SK-N-SH (cell line): ENCODE results near the gene ACSS2. TPM values are rescaled to one million over a fixed set of nuclear protein-coding genes. Genes with fewer than 3 reads are reported as not detected.

ENCODE experiments used
- CTCF ChIA-PET: fragments of 300-600, 350-600 bp; formaldehyde crosslinking; extraction: SDS; loops from one replicate; lab custom pipeline; 2021; lab: Yijun Ruan, JAX
- POLR2A ChIA-PET: fragments of 350-600 bp; sonication (Branson Sonifier 250); formaldehyde crosslinking; extraction: SDS; loops from one replicate; lab custom pipeline; 2020; ENCODE audit warnings: antibody characterized with exemption, inconsistent platforms; lab: Yijun Ruan, JAX
- DNase-seq: peaks from one replicate; pipeline ENCODE4 v3.0.0; 2012
- H2AFZ ChIP-seq: fragments of 200-600 bp; sonication (generic); 2 replicates; pipeline ENCODE4 v1.8.1; 2016; ENCODE audit warnings: antibody characterized with exemption, mild to moderate bottlenecking, low read depth
- H3F3A ChIP-seq: fragments of 200-600 bp; sonication (generic); replicated peaks from 2 replicates; pipeline ENCODE3; 2016; ENCODE audit warnings: antibody characterized with exemption, mild to moderate bottlenecking; ENCODE audit not compliant: insufficient read depth
- H3K27ac ChIP-seq, 2 experiments: fragments of 200-500 bp in 1 of 2; fragments of 200-600 bp in 1 of 2; sonication (Bioruptor generic) in 1 of 2; sonication (generic), shearing (Covaris generic) in 1 of 2; 2 replicates each; pipeline versions ENCODE4 v1.5.1 to v1.6.1; 2014 to 2016; ENCODE audit warnings: low read depth in 2 of 2, inconsistent platforms in 1 of 2, low read length in 1 of 2, mild to moderate bottlenecking in 1 of 2, mixed read lengths in 1 of 2
- H3K27me3 ChIP-seq: fragments of 200-600 bp; sonication (generic), shearing (Covaris generic); 2 replicates; pipeline ENCODE4 v1.6.1; 2016; ENCODE audit warnings: mixed run types; ENCODE audit not compliant: insufficient read depth
- H3K36me3 ChIP-seq, 2 experiments: fragments of 200-500 bp in 1 of 2; fragments of 200-600 bp in 1 of 2; sonication (Bioruptor generic) in 1 of 2; sonication (generic) in 1 of 2; replicated peaks in 1 of 2; 2 replicates each; pipeline versions ENCODE3 to v1.5.1; 2014 to 2016; ENCODE audit warnings: low read length in 1 of 2, mild to moderate bottlenecking in 1 of 2; ENCODE audit not compliant: insufficient read depth in 2 of 2, control insufficient read depth in 1 of 2
- H3K4me1 ChIP-seq, 2 experiments: fragments of 200-500 bp in 1 of 2; fragments of 200-600 bp in 1 of 2; sonication (Bioruptor generic) in 1 of 2; sonication (generic), shearing (Covaris generic) in 1 of 2; 2 replicates each; pipeline versions ENCODE4 v1.5.1 to v1.6.1; 2014 to 2016; ENCODE audit warnings: low read depth in 1 of 2, low read length in 1 of 2, mixed run types in 1 of 2; ENCODE audit not compliant: insufficient read depth in 2 of 2, control insufficient read depth in 1 of 2
- H3K4me2 ChIP-seq: fragments of 200-600 bp; sonication (generic), shearing (Covaris generic); 2 replicates; pipeline ENCODE4 v1.6.1; 2017; ENCODE audit warnings: mixed run types
- H3K4me3 ChIP-seq, 2 experiments: fragments of 200-500 bp in 1 of 2; fragments of 200-600 bp in 1 of 2; sonication (Bioruptor generic) in 1 of 2; sonication (generic), shearing (Covaris generic) in 1 of 2; 2 replicates each; pipeline versions ENCODE4 v1.5.1 to v1.8.1; 2014 to 2016; ENCODE audit warnings: low read depth in 2 of 2, inconsistent platforms in 1 of 2, low read length in 1 of 2, mild to moderate bottlenecking in 1 of 2, mixed read lengths in 1 of 2, moderate library complexity in 1 of 2
- H3K79me2 ChIP-seq: fragments of 200-600 bp; sonication (generic); 2 replicates; pipeline ENCODE4 v1.8.1; 2017; ENCODE audit warnings: mild to moderate bottlenecking; ENCODE audit not compliant: insufficient read depth
- H3K9ac ChIP-seq: fragments of 200-600 bp; sonication (generic); 2 replicates; pipeline ENCODE4 v1.6.1; 2017; ENCODE audit warnings: mixed run types
- H3K9me2 ChIP-seq: fragments of 200-600 bp; sonication (generic); 2 replicates; pipeline ENCODE4 v1.6.1; 2017; ENCODE audit warnings: mixed run types
- H3K9me3 ChIP-seq: fragments of 200-600 bp; sonication (generic); 2 replicates; pipeline ENCODE4 v1.6.1; 2017; ENCODE audit warnings: mixed run types, mild to moderate bottlenecking, moderate library complexity
- H4K20me1 ChIP-seq: fragments of 200-600 bp; sonication (generic); 2 replicates; pipeline ENCODE4 v1.6.1; 2017; ENCODE audit warnings: mild to moderate bottlenecking, mixed run types; ENCODE audit not compliant: insufficient read depth
- CHD2 ChIP-seq: fragments of 150-350 bp; IDR thresholded peaks from 2 replicates; pipeline ENCODE4 v1.6.1; 2018; ENCODE audit warnings: low read length; ENCODE audit not compliant: partially characterized antibody
- EP300 ChIP-seq, 2 experiments: IDR thresholded peaks; 2 replicates each; pipeline versions ENCODE4 v1.4.0 to v1.6.1; 2012; ENCODE audit warnings: borderline replicate concordance in 1 of 2, low read depth in 1 of 2, low read length in 1 of 2
- EZH2phosphoT487 ChIP-seq: fragments of 200-600 bp; sonication (generic); IDR thresholded peaks from 2 replicates; pipeline ENCODE4 v1.6.1; 2017; ENCODE audit warnings: low read depth, mixed run types, mild to moderate bottlenecking, antibody characterized with exemption, moderate library complexity, borderline replicate concordance
- FOXM1 ChIP-seq: IDR thresholded peaks from 2 replicates; pipeline ENCODE4 v1.4.0; 2012; ENCODE audit warnings: low read depth, mild to moderate bottlenecking
- GABPA ChIP-seq: IDR thresholded peaks from 2 replicates; pipeline ENCODE4 v1.4.0; 2012; ENCODE audit warnings: low read depth, mild to moderate bottlenecking
- JUND ChIP-seq: IDR thresholded peaks from 2 replicates; pipeline ENCODE4 v1.4.0; 2012
- RCOR1 ChIP-seq: fragments of 150-350 bp; IDR thresholded peaks from 2 replicates; pipeline ENCODE4 v1.6.1; 2017; ENCODE audit warnings: antibody characterized with exemption, low read length
- RFX5 ChIP-seq: IDR thresholded peaks from 2 replicates; pipeline ENCODE4 v1.6.1; 2012; ENCODE audit warnings: mild to moderate bottlenecking, improper control_type of control experiment, low read length
- SIN3A ChIP-seq: IDR thresholded peaks from 2 replicates; pipeline ENCODE4 v1.6.1; 2012; ENCODE audit warnings: low read depth, mild to moderate bottlenecking, low read length, moderate library complexity, borderline replicate concordance
- SMC3 ChIP-seq: IDR thresholded peaks from 2 replicates; pipeline ENCODE4 v1.6.1; 2012; ENCODE audit warnings: low read depth, low read length, improper control_type of control experiment
- WGBS: methylation state at CpG from one replicate; pipeline ENCODE4 v1.1.6; 2017; ENCODE audit warnings: low lambda C conversion rate; 5-methylcytosine and 5-hydroxymethylcytosine counted together
- polyA plus RNA-seq, 3 experiments: library from polyadenylated mRNA; depleted of rRNA; stranded (reverse); fragments of >200 nt; gene quantifications; 2 replicates each; pipeline ENCODE4 v1.2.3, GENCODE V29; 2012
- TF ChIP-seq, protein P1 (sequence below): IDR thresholded peaks from 2 replicates; pipeline ENCODE4 v1.4.0; 2012; ENCODE audit warnings: low read depth, borderline replicate concordance
- TF ChIP-seq, protein P2 (sequence below): IDR thresholded peaks from 2 replicates; pipeline ENCODE4 v1.4.0; 2012; ENCODE audit warnings: low read depth
- TF ChIP-seq, protein P3 (sequence below): fragments of 150-350 bp; IDR thresholded peaks from 2 replicates; pipeline ENCODE4 v1.6.1; 2017; ENCODE audit warnings: antibody characterized with exemption, low read length, low read depth, borderline replicate concordance

The ACSS2 gene
- polyA plus RNA-seq, 1 of the 3 experiments (the other 2 are of a cell fraction): 25.5 TPM

DNA sequence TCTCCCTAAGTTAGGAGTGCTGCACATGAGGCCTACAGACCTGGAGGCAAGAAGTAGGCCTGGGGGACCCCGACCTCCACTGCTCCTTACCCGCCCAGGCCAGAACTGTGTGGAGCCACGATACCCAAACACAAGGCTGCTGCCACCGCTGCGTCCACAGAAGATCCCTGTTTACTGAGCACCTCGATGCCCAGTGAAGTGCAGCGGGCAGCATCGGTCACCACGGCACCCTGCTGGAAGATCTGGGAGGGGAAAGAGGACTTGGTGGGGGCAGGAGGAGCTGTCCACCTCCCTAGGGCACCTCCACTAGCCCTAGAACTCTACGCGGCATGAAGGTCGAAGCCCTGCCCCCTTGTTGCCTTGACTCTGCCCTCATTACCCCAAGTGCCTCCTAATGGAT lies 13.7 kb upstream of the ACSS2 start:
- Histone ChIP-seq H3K27me3 (no peaks in the 10 kb centered on the region), H3K27ac (no peak overlapping the region), H3K36me3 (peaks cover 8 to 25% of the 10 kb centered on the region in 2 experiments), H3K9ac (no peak overlapping the region), H3K9me2 (no peaks in the 10 kb centered on the region), H3F3A (no peaks in the 10 kb centered on the region), H4K20me1 (no peaks in the 10 kb centered on the region), H3K4me3 (no peak overlapping the region), H3K4me1 (no peaks in the 10 kb centered on the region), H2AFZ (no peak overlapping the region), H3K9me3 (no peaks in the 10 kb centered on the region), H3K79me2 (no peaks in the 10 kb centered on the region), H3K4me2 (no peak overlapping the region)
- 94% methylated on average over 11 of the region's 12 CpGs for WGBS
- ChIA-PET CTCF (interaction anchor here (1.2 to 2.2 kb wide), 2 partner anchors 10 to 94 kb away, joined by 4 to 7 read pairs; no protein-coding TSS in a partner anchor), POLR2A (no interaction called here)
- no peak for TF ChIP-seq FOXM1
- no peak for DNase-seq

DNA sequence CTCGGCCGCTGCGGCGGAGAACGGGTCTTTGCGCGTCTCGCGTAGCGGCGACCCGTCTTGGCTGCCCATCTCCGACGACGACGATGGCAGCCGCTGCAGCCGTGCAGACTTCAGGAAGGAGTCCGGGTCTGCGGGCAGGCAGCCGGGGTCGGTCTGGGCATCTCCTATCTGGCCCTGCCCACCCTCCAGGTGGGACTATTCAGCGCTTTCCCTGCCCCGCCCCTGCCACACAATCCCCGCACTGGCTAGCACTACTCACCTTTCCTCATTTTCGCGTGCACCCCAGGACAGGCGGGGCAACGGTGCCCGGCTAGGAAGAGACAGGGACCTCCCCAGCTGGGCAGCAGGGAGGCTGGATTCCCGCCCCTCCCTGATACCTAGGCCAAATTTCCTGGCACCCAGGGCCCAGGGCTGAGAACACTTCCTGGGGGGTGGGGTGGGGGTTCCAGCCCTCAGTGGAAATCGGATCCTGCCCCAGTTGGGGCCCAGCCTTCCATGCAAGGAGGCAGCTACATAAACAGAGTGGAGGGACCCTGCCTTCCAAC lies 12.9 kb upstream of the ACSS2 start:
- no peaks in the 10 kb centered on the region for H3K27me3 ChIP-seq
- H3K4me1 ChIP-seq: no peaks in the 10 kb centered on the region
- no peak overlapping the region for H2AFZ ChIP-seq
- TF ChIP-seq, protein P1, sequence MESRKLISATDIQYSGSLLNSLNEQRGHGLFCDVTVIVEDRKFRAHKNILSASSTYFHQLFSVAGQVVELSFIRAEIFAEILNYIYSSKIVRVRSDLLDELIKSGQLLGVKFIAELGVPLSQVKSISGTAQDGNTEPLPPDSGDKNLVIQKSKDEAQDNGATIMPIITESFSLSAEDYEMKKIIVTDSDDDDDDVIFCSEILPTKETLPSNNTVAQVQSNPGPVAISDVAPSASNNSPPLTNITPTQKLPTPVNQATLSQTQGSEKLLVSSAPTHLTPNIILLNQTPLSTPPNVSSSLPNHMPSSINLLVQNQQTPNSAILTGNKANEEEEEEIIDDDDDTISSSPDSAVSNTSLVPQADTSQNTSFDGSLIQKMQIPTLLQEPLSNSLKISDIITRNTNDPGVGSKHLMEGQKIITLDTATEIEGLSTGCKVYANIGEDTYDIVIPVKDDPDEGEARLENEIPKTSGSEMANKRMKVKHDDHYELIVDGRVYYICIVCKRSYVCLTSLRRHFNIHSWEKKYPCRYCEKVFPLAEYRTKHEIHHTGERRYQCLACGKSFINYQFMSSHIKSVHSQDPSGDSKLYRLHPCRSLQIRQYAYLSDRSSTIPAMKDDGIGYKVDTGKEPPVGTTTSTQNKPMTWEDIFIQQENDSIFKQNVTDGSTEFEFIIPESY: no peak
- no peak for TF ChIP-seq CHD2
- no peaks in the 10 kb centered on the region for H3K9me2 ChIP-seq
- no peaks in the 10 kb centered on the region for H3K9me3 ChIP-seq
- H3K79me2 ChIP-seq: no peaks in the 10 kb centered on the region
- H3K9ac ChIP-seq: no peak overlapping the region
- H3K4me2 ChIP-seq: no peak overlapping the region
- no peak for DNase-seq
- CTCF ChIA-PET: interaction anchor here (0.7 to 2.2 kb wide), 2 partner anchors 9 to 345 kb away, joined by 3 to 7 read pairs; no protein-coding TSS in a partner anchor
- H4K20me1 ChIP-seq: no peaks in the 10 kb centered on the region
- POLR2A ChIA-PET: no interaction called here
- 96% methylated on average over 26 of the region's 32 CpGs for WGBS
- H3K4me3 ChIP-seq: no peak overlapping the region
- no peak overlapping the region for H3K27ac ChIP-seq
- H3K36me3 ChIP-seq: peaks cover 2 to 22% of the 10 kb centered on the region in 2 experiments
- no peaks in the 10 kb centered on the region for H3F3A ChIP-seq

DNA sequence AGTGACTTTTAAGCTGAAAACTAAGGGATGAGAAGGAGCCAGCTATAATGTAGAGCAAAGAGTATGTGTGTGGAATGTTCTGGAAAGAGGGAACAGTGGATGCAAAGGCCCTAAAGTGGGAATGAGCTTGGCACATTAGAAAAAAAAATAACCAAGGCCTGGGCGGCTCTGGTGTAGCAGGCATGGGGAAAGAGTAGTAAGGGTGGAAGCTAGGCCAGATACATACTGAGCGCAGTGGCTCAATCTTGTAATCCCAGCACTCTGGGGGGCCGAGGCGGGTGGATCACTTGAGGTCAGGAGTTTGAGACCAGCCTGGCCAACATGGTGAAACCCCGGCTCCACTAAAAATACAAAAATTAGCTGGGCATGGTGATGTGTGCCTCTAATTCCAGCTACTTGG lies 12.2 kb upstream of the ACSS2 start:
- ChIA-PET POLR2A (no interaction called here), CTCF (interaction anchor here (0.7 to 2.3 kb wide), 4 partner anchors 8 to 575 kb away, joined by 3 to 8 read pairs (median 5); no protein-coding TSS in a partner anchor)
- WGBS: 91% methylated on average over 5 of the region's 5 CpGs
- Histone ChIP-seq H3K27ac (no peak overlapping the region), H3K36me3 (peaks cover 0 to 20% of the 10 kb centered on the region in 2 experiments), H3K27me3 (no peaks in the 10 kb centered on the region), H3F3A (no peaks in the 10 kb centered on the region), H3K4me1 (no peaks in the 10 kb centered on the region), H3K9me3 (no peaks in the 10 kb centered on the region), H2AFZ (no peak overlapping the region), H3K4me3 (no peak overlapping the region), H3K79me2 (no peaks in the 10 kb centered on the region), H3K9me2 (no peaks in the 10 kb centered on the region), H3K9ac (no peak overlapping the region), H3K4me2 (no peak overlapping the region), H4K20me1 (no peaks in the 10 kb centered on the region)
- TF ChIP-seq, protein P1: no peak
- TF ChIP-seq GABPA (no peak), SMC3 (no peak), RFX5 (no peak), JUND (no peak), EP300 (IDR thresholded peaks at IDR 0.05; ENCODE audit: borderline replicate concordance in 1 of 2, low read depth in 1 of 2, low read length in 1 of 2) (no peak), RCOR1 (no peak), FOXM1 (no peak), EZH2phosphoT487 (no peak), SIN3A (no peak)
- TF ChIP-seq, protein P2, sequence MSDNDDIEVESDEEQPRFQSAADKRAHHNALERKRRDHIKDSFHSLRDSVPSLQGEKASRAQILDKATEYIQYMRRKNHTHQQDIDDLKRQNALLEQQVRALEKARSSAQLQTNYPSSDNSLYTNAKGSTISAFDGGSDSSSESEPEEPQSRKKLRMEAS: no peak
- TF ChIP-seq, protein P3, sequence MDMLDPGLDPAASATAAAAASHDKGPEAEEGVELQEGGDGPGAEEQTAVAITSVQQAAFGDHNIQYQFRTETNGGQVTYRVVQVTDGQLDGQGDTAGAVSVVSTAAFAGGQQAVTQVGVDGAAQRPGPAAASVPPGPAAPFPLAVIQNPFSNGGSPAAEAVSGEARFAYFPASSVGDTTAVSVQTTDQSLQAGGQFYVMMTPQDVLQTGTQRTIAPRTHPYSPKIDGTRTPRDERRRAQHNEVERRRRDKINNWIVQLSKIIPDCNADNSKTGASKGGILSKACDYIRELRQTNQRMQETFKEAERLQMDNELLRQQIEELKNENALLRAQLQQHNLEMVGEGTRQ: no peak
- DNase-seq: no peak
